ENCODE results near the gene NT5C2.

NT5C2 gene

GRCh38 chr10:103049237-103049636 is 143.8 kb downstream of the NT5C2 start:
- no peak for DNase-seq

- DNase-seq: no peak
Measured at GRCh38 chr10:103047381-103047780, 145.7 kb downstream of the NT5C2 start.

GRCh38 chr10:103045961-103046360 is 147.1 kb downstream of the NT5C2 start:
- no peak for DNase-seq

GRCh38 chr10:103044942-103045489 is 148.1 kb downstream of the NT5C2 start:
- DNase-seq: no peak

- no peak for DNase-seq
Measured at GRCh38 chr10:103042908-103043307, 150.2 kb downstream of the NT5C2 start.

GRCh38 chr10:103042129-103042528 is 150.9 kb downstream of the NT5C2 start:
- DNase-seq: no peak

GRCh38 chr10:103041391-103041790 is 151.7 kb downstream of the NT5C2 start:
- no peak for DNase-seq

GRCh38 chr10:103040418-103040817 is 152.7 kb downstream of the NT5C2 start:
- no peak for DNase-seq

- DNase-seq: no peak
Measured at GRCh38 chr10:103038570-103038969, 154.5 kb downstream of the NT5C2 start.

Data from NCI-H1417 treated with DMSO at 0.1 percent for 48 hours (cell line).